ENCODE data around the gene POLK. TPM values are rescaled to one million over a fixed set of nuclear protein-coding genes. Genes with fewer than 3 reads are reported as not detected.

Gene POLK
- total and polyA plus RNA-seq, 2 of the 13 experiments (the other 11 are each of a cell fraction or from before 2014, with no cell fraction given), result 8.6 to 11.7 TPM

DNA sequence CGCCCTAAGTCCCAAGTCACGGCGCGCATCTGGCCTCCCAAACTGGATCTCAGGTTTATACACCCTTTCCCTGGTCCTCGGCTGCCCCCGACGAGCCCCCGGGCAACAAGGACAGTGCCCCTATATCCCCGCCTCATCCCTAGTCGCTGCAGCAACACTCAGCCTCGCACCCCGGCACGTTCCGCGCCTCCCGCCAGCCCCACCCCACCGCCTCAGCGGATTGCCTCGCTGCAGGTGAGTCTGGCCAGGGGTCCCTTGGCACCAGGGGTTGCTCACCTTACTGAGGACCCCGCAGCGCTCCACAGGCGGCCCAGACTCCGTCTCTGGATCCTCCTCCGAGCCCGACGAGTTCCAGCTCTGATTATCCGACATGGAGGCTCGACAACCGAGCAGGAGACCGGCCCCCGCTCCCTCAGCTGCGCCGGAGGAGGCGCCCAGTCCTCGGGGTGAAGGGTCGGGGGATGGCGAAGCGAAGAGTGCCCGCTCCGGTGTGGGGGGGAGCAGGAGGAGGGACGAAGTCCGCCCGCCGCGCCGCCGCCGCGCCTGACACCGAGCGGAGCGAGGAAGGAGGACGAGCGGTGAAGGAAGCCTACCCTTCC, 756 bp upstream of the POLK start (continued):
- TF ChIP-seq ZNF687 (CRISPR knock-in tag; IDR thresholded peaks at IDR 0.05) (peak; percentile 75), CHCHD3 (CRISPR knock-in tag; IDR thresholded peaks at IDR 0.05) (peak; percentile 77; the same call in 1 of the 2 replicates), ZNF883 (CRISPR knock-in tag; IDR thresholded peaks at IDR 0.05; ENCODE audit: not compliant biosample characterization) (peak; percentile 85), SP5 (CRISPR knock-in tag; IDR thresholded peaks at IDR 0.05; ENCODE audit: borderline replicate concordance, low read depth) (peak; percentile 9; the same call in 1 of the 2 replicates), MEIS1 (CRISPR knock-in tag; IDR thresholded peaks at IDR 0.05; ENCODE audit: borderline replicate concordance) (no peak), FOXJ3 (CRISPR knock-in tag; IDR thresholded peaks at IDR 0.05; ENCODE audit: borderline replicate concordance) (peak; percentile 32; the same call in 1 of the 2 replicates), NFKB2 (CRISPR knock-in tag; IDR thresholded peaks at IDR 0.05; ENCODE audit: borderline replicate concordance) (peak; percentile 37; the same call in 1 of the 2 replicates), SMAD9 (CRISPR knock-in tag; IDR thresholded peaks at IDR 0.05) (0 out of 2 replicates have a peak, but pooled peaks have one; percentile 78), KLF16 (CRISPR knock-in tag; IDR thresholded peaks at IDR 0.05) (0 out of 4 replicates have a peak, but pooled peaks of 1 of the 2 experiments have one; percentile 10), SALL2 (CRISPR knock-in tag; IDR thresholded peaks at IDR 0.05) (0 out of 2 replicates have a peak, but pooled peaks have one; percentile 28), CCDC6 (CRISPR knock-in tag; IDR thresholded peaks at IDR 0.05) (peak; percentile 76; the same call in 1 of the 2 replicates), ZNF33B (CRISPR knock-in tag; IDR thresholded peaks at IDR 0.05) (0 out of 2 replicates have a peak, but pooled peaks have one; percentile 47), IKZF5 (CRISPR knock-in tag; IDR thresholded peaks at IDR 0.05) (peak; percentile 9; the same call in 1 of the 2 replicates), ZNF550 (CRISPR knock-in tag; IDR thresholded peaks at IDR 0.05; ENCODE audit: borderline replicate concordance) (0 out of 2 replicates have a peak, but pooled peaks have one; percentile 11), ZNF839 (CRISPR knock-in tag; IDR thresholded peaks at IDR 0.05; ENCODE audit: borderline replicate concordance) (0 out of 2 replicates have a peak, but pooled peaks have one; percentile 74), BORCS8-MEF2B (CRISPR knock-in tag; IDR thresholded peaks at IDR 0.05) (peak; percentile 73; the same call in 1 of the 2 replicates), ZNF614 (CRISPR knock-in tag; IDR thresholded peaks at IDR 0.05; ENCODE audit: borderline replicate concordance) (0 out of 2 replicates have a peak, but pooled peaks have one; percentile 10), MED8 (CRISPR knock-in tag; IDR thresholded peaks at IDR 0.05; ENCODE audit: insufficient replicate concordance) (peak; percentile 74)
- TF ChIP-seq, protein P1, sequence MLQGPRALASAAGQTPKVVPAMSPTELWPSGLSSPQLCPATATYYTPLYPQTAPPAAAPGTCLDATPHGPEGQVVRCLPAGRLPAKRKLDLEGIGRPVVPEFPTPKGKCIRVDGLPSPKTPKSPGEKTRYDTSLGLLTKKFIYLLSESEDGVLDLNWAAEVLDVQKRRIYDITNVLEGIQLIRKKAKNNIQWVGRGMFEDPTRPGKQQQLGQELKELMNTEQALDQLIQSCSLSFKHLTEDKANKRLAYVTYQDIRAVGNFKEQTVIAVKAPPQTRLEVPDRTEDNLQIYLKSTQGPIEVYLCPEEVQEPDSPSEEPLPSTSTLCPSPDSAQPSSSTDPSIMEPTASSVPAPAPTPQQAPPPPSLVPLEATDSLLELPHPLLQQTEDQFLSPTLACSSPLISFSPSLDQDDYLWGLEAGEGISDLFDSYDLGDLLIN (CRISPR knock-in tag; IDR thresholded peaks at IDR 0.05; ENCODE audit: borderline replicate concordance), result 0 out of 2 replicates have a peak, but pooled peaks have one; percentile 17
